ENCODE measurements around the gene DIRAS1. TPM values are rescaled to one million over a fixed set of nuclear protein-coding genes. Genes with fewer than 3 reads are reported as not detected.

DIRAS1 gene
- total RNA-seq (2021; ENCODE audit: unreplicated experiment) (18.5 TPM), Bru-seq, nascent RNA (percentile 52 among the genes with signal in this experiment), BruChase-seq, experiment 1, labeled RNA remaining after a 2-hour chase (percentile 77 among the genes with signal in this experiment), BruChase-seq, experiment 2, labeled RNA remaining after a 6-hour chase (percentile 91 among the genes with signal in this experiment)
- polyA plus RNA-seq (2012; ENCODE audit: insufficient read length) = 40.8 TPM
- long read RNA-seq, partial matches to known transcripts = 0 of 15 reads
- long read RNA-seq, other reads (novel, unspliced or antisense) = 14 of 15 reads

- no peaks in the 10 kb centered on the region for H3K27me3 ChIP-seq (ENCODE audit: control insufficient read depth, insufficient read depth, low read length)
- POLR2A ChIA-PET = no interaction called here
- H3K4me3 ChIP-seq (ENCODE audit: low read depth in 2 of 2, low read length in 2 of 2) = peak within 1 kb of the TSS; percentile 40 to 44
- no peak within 1 kb of the TSS for H3K27ac ChIP-seq (ENCODE audit: low read length)
- ATAC-seq (peak; percentile 29; the same call in 1 of the 2 replicates), DNase-seq (ENCODE audit: low read depth, low spot score) (no peak)
- no peaks in the 10 kb centered on the region for H3K9me3 ChIP-seq (ENCODE audit: control insufficient read depth, insufficient read depth, low read depth, low read length)
- no peaks in the 10 kb centered on the region for H3K36me3 ChIP-seq (ENCODE audit: control insufficient read depth, insufficient read depth, low read length)
- BruUV-seq (replicated peaks) = no TSS peak
- TF ChIP-seq REST (IDR thresholded peaks at IDR 0.05; ENCODE audit: insufficient read depth in 1 of 2, low read depth in 2 of 2, low read length in 1 of 2) = peak; percentile 55 to 77; a peak in 2 of 4 replicates
- TF ChIP-seq, protein P1, sequence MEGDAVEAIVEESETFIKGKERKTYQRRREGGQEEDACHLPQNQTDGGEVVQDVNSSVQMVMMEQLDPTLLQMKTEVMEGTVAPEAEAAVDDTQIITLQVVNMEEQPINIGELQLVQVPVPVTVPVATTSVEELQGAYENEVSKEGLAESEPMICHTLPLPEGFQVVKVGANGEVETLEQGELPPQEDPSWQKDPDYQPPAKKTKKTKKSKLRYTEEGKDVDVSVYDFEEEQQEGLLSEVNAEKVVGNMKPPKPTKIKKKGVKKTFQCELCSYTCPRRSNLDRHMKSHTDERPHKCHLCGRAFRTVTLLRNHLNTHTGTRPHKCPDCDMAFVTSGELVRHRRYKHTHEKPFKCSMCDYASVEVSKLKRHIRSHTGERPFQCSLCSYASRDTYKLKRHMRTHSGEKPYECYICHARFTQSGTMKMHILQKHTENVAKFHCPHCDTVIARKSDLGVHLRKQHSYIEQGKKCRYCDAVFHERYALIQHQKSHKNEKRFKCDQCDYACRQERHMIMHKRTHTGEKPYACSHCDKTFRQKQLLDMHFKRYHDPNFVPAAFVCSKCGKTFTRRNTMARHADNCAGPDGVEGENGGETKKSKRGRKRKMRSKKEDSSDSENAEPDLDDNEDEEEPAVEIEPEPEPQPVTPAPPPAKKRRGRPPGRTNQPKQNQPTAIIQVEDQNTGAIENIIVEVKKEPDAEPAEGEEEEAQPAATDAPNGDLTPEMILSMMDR (IDR thresholded peaks at IDR 0.05) = no peak
- intact Hi-C loops (cut with micrococcal nuclease; ENCODE audit: unreplicated experiment) = no loop called here
- CTCF ChIA-PET = no interaction called here
- in situ Hi-C loops (cut with HindIII; ENCODE audit: low pct_unique_long_range_greater_than_20kb, low sequenced_read_pairs) = no loop called here
- H3K4me1 ChIP-seq (ENCODE audit: control insufficient read depth, insufficient read depth, low read length) = peaks cover 15% of the 10 kb centered on the region
These were observed at the start of gene DIRAS1 for GRCh38 chr19:2720777-2721569. Gene DIRAS1 (minus strand): TSS chr19:2721372. CDS start chr19:2717806, 3,566 bp downstream.

GRCh38 chr19:2770055-2771013, 49.2 kb upstream of the DIRAS1 start:
- in situ Hi-C loops (cut with HindIII; ENCODE audit: low pct_unique_long_range_greater_than_20kb, low sequenced_read_pairs) = no loop called here
- DNase-seq (ENCODE audit: low read depth, low spot score) (no peak), ATAC-seq (no peak)
- no peaks in the 10 kb centered on the region for H3K27me3 ChIP-seq (ENCODE audit: control insufficient read depth, insufficient read depth, low read length)
- intact Hi-C loops (cut with micrococcal nuclease; ENCODE audit: unreplicated experiment) = no loop called here
- BruUV-seq (replicated peaks) = no TSS peak
- H3K36me3 ChIP-seq (ENCODE audit: control insufficient read depth, insufficient read depth, low read length) = no peaks in the 10 kb centered on the region; the same call in 1 of the 2 replicates
- ChIA-PET CTCF (no interaction called here), POLR2A (no interaction called here)
- no peak overlapping the region for H3K27ac ChIP-seq (ENCODE audit: low read length)
- no peaks in the 10 kb centered on the region for H3K4me1 ChIP-seq (ENCODE audit: control insufficient read depth, insufficient read depth, low read length)
- TF ChIP-seq, protein P1 (IDR thresholded peaks at IDR 0.05) = no peak
- TF ChIP-seq TCF7L2 (IDR thresholded peaks at IDR 0.05; ENCODE audit: low read depth, low read length) (no peak), SIN3A (IDR thresholded peaks at IDR 0.05; ENCODE audit: borderline replicate concordance, insufficient read depth, low read depth, low read length) (no peak), POLR2AphosphoS5 (IDR thresholded peaks at IDR 0.05; ENCODE audit: low read depth, low read length) (no peak), REST (IDR thresholded peaks at IDR 0.05; ENCODE audit: insufficient read depth in 1 of 2, low read depth in 2 of 2, low read length in 1 of 2) (no peak)
- H3K4me3 ChIP-seq (ENCODE audit: low read depth in 2 of 2, low read length in 2 of 2) = no peak overlapping the region
- H3K9me3 ChIP-seq (ENCODE audit: control insufficient read depth, insufficient read depth, low read depth, low read length) = no peaks in the 10 kb centered on the region

All from Panc1 (cell line).